Measurements from ENCODE around the gene AGTRAP. TPM values are rescaled to one million over a fixed set of nuclear protein-coding genes. Genes with fewer than 3 reads are reported as not detected.

AGTRAP gene
- polyA plus RNA-seq, 3 donors, result 420 to 938 (median 842) TPM

DNA sequence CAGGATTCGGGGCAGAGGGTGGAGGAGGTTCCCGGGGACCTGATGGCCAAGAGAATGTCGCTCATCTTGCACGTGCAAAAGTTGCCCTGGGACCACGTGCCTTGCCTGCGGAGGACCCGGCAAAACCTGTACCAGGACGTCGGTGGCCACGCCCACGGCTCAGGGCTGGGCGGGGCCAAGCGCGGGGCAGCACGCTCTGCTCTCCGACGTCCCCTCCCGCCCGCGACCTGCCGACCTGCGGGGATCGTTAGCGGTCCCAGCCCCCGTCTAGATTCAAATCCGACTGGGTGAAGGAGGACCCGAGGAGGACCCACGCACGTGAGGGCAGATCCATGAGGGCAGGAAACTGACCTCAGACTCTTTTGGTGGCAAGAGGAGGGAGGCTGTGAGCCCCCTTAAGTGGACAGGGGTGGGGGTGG, 26.1 kb downstream of the AGTRAP start, which contains the start of gene C1orf167:
Gene C1orf167 (plus strand): TSS at position 206 of the 419 bp plus-strand sequence. CDS start 2,208 bp downstream, outside the sequence.
- peak within 1 kb of the TSS in 1 of 3 experiments; percentile 42 for H3K4me3 ChIP-seq (replicated peaks in 1 of 3; ENCODE audit: low read depth in 2 of 3, low read length in 3 of 3)

DNA sequence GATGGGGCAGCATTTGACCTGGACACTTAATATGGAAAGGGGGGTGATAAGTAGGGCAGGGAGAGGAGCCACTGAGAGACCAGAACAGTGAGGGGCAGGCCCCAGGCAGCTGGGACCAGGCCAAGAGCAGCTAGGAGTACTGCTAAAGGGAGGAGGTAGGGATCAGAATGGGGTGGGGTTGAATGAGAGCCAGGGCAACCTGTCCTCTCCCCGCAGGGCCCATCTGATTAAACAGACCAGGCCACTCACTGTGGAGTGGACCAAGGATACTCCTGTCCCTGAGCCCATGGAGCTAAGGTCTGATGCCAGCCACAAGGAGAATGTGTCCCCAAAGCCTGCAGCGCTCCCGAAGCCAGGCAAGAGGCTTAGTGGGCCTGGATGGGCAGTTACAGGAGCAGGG, 28.2 kb downstream of the AGTRAP start:
- Mint-ChIP-seq H3K9me3 (peaks cover 0 to 2% (median 0%) of the 10 kb centered on the region in 7 donors), H3K27me3 (ENCODE audit: low read depth in 3 of 3) (peaks cover 11 to 35% (median 20%) of the 10 kb centered on the region in 3 donors), H3K4me1 (peaks cover 9% of the 10 kb centered on the region), H3K27ac (no peak overlapping the region), H3K4me3 (no peak overlapping the region), H3K36me3 (peaks cover 0 to 1% of the 10 kb centered on the region in 2 donors)
- peaks cover 5 to 11% of the 10 kb centered on the region in 2 donors for H3K4me1 ChIP-seq (ENCODE audit: control insufficient read depth in 1 of 2, insufficient read depth in 2 of 2, low read length in 2 of 2)
- H3K36me3 ChIP-seq (replicated peaks in 1 of 2; ENCODE audit: control insufficient read depth in 1 of 2, insufficient read depth in 2 of 2, low read length in 2 of 2), result no peaks in the 10 kb centered on the region
- H4K20me1 ChIP-seq (ENCODE audit: insufficient read depth, low read length), result no peaks in the 10 kb centered on the region
- no peaks in the 10 kb centered on the region for H3K79me2 ChIP-seq (ENCODE audit: insufficient read depth, low read length)
- intact Hi-C loops (cut with micrococcal nuclease), result no loop called here
- H3K27ac ChIP-seq (ENCODE audit: low read depth in 1 of 2, low read length in 2 of 2), result no peak overlapping the region
- TF ChIP-seq, protein P1, sequence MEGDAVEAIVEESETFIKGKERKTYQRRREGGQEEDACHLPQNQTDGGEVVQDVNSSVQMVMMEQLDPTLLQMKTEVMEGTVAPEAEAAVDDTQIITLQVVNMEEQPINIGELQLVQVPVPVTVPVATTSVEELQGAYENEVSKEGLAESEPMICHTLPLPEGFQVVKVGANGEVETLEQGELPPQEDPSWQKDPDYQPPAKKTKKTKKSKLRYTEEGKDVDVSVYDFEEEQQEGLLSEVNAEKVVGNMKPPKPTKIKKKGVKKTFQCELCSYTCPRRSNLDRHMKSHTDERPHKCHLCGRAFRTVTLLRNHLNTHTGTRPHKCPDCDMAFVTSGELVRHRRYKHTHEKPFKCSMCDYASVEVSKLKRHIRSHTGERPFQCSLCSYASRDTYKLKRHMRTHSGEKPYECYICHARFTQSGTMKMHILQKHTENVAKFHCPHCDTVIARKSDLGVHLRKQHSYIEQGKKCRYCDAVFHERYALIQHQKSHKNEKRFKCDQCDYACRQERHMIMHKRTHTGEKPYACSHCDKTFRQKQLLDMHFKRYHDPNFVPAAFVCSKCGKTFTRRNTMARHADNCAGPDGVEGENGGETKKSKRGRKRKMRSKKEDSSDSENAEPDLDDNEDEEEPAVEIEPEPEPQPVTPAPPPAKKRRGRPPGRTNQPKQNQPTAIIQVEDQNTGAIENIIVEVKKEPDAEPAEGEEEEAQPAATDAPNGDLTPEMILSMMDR (IDR thresholded peaks at IDR 0.05), result no peak
- no peak overlapping the region for H3K9ac ChIP-seq (ENCODE audit: insufficient read depth, low read length, poor library complexity, severe bottlenecking)
- peaks cover 0 to 20% of the 10 kb centered on the region in 2 donors for H3K27me3 ChIP-seq (ENCODE audit: control insufficient read depth in 2 of 2, insufficient read depth in 2 of 2, low read length in 2 of 2)
- H3K4me3 ChIP-seq (replicated peaks in 1 of 3; ENCODE audit: low read depth in 2 of 3, low read length in 3 of 3), result no peak overlapping the region
- no peak for DNase-seq
- no peak overlapping the region for H3K4me2 ChIP-seq (replicated peaks; ENCODE audit: extremely low read depth, low read length, poor library complexity, severe bottlenecking)
- H3K9me3 ChIP-seq (replicated peaks in 1 of 2; ENCODE audit: control insufficient read depth in 1 of 2, insufficient read depth in 1 of 2, low read length in 2 of 2), result no peaks in the 10 kb centered on the region
- 91% methylated on average over 2 of the region's 3 CpGs for WGBS (ENCODE audit: insufficient coverage)
- no peak overlapping the region for H2AFZ ChIP-seq (ENCODE audit: insufficient read depth, low read depth, low read length, poor library complexity, severe bottlenecking)

More for the DNA sequence above, 26.1 kb downstream of the AGTRAP start, which contains the start of gene C1orf167:
- Histone ChIP-seq H3K4me2 (replicated peaks; ENCODE audit: extremely low read depth, low read length, poor library complexity, severe bottlenecking) (peak within 1 kb of the TSS; percentile 58), H3K27me3 (ENCODE audit: control insufficient read depth in 2 of 2, insufficient read depth in 2 of 2, low read length in 2 of 2) (peaks cover 0 to 20% of the 10 kb centered on the region in 2 donors), H3K79me2 (ENCODE audit: insufficient read depth, low read length) (no peaks in the 10 kb centered on the region), H3K4me1 (ENCODE audit: control insufficient read depth in 1 of 2, insufficient read depth in 2 of 2, low read length in 2 of 2) (peaks cover 5 to 7% of the 10 kb centered on the region in 2 donors), H3K9ac (ENCODE audit: insufficient read depth, low read length, poor library complexity, severe bottlenecking) (no peak within 1 kb of the TSS), H2AFZ (ENCODE audit: insufficient read depth, low read depth, low read length, poor library complexity, severe bottlenecking) (peak within 1 kb of the TSS; percentile 41), H3K9me3 (replicated peaks in 1 of 2; ENCODE audit: control insufficient read depth in 1 of 2, insufficient read depth in 1 of 2, low read length in 2 of 2) (no peaks in the 10 kb centered on the region), H3K36me3 (replicated peaks in 1 of 2; ENCODE audit: control insufficient read depth in 1 of 2, insufficient read depth in 2 of 2, low read length in 2 of 2) (no peaks in the 10 kb centered on the region), H4K20me1 (ENCODE audit: insufficient read depth, low read length) (no peaks in the 10 kb centered on the region), H3K27ac (ENCODE audit: low read depth in 1 of 2, low read length in 2 of 2) (no peak within 1 kb of the TSS)
- intact Hi-C loops (cut with micrococcal nuclease), result no loop called here
- TF ChIP-seq, protein P1 (IDR thresholded peaks at IDR 0.05), result no peak
- peak in 2 of 3 donors; percentile 26 to 34 for DNase-seq
- H3K27ac Mint-ChIP-seq, result no peak within 1 kb of the TSS
- H3K4me3 Mint-ChIP-seq, result peak within 1 kb of the TSS; percentile 20 to 32
- H3K9me3 Mint-ChIP-seq, result peaks cover 0 to 2% (median 0%) of the 10 kb centered on the region in 7 donors
- H3K27me3 Mint-ChIP-seq (ENCODE audit: low read depth in 3 of 3), result peaks cover 13 to 37% (median 17%) of the 10 kb centered on the region in 3 donors
- 6% methylated on average over 29 of the region's 29 CpGs for WGBS (ENCODE audit: insufficient coverage)
- H3K4me1 Mint-ChIP-seq, result peaks cover 7% of the 10 kb centered on the region
- H3K36me3 Mint-ChIP-seq, result peaks cover 0 to 1% of the 10 kb centered on the region in 2 donors

Measured in CD14-positive monocyte (primary cell).